Upper lobe of left lung (tissue), 6 donors: ENCODE results near the gene CYP46A1. TPM values are rescaled to one million over a fixed set of nuclear protein-coding genes. Genes with fewer than 3 reads are reported as not detected.

Experiments
- ATAC-seq, 2 donors: fragments of 200-7000 bp; cut with Tn5 transposase; one replicate each; pipeline ENCODE4 v1.9.1; 2022; ENCODE audit warnings: mild to moderate bottlenecking in 2 of 2, moderate library complexity in 2 of 2; ENCODE audit not compliant: low FRiP score in 2 of 2
- DNase-seq, 2 donors: peaks; one replicate each; pipeline ENCODE4 v3.0.0-alpha.2; 2019 to 2020
- H3K27ac ChIP-seq, 4 donors: fragments of 200-600 bp; sonication (generic); one replicate each; pipeline ENCODE4 v1.5.1; 2016 to 2019
- H3K27me3 ChIP-seq, 4 donors: fragments of 200-600 bp; sonication (generic); one replicate each; pipeline ENCODE4 v1.5.1; 2017 to 2019
- H3K36me3 ChIP-seq, 4 donors: fragments of 200-600 bp; sonication (generic); one replicate each; pipeline ENCODE4 v1.5.1; 2016 to 2019
- H3K4me1 ChIP-seq, 4 donors: fragments of 200-600 bp; sonication (generic); one replicate each; pipeline ENCODE4 v1.5.1; 2018 to 2019
- H3K4me3 ChIP-seq, 4 donors: fragments of 200-600 bp; sonication (generic); one replicate each; pipeline ENCODE4 v1.5.1; 2017 to 2019; ENCODE audit warnings: mild to moderate bottlenecking in 2 of 4, moderate library complexity in 1 of 4
- H3K9me3 ChIP-seq, 4 donors: fragments of 200-600 bp; sonication (generic); one replicate each; pipeline ENCODE4 v1.5.1; 2018 to 2019
- CTCF ChIP-seq, 6 experiments: fragments of 450-650 bp in 4 of 6; fragments of 200-600 bp in 2 of 6; sonication (generic) in 2 of 6; IDR thresholded peaks; one replicate each; pipeline ENCODE4 v1.5.1; 2016 to 2019; ENCODE audit warnings: antibody characterized with exemption in 6 of 6
- EP300 ChIP-seq, 4 donors: sonication (generic); formaldehyde crosslinking; IDR thresholded peaks; one replicate each; pipeline ENCODE4 v1.5.1; 2017; ENCODE audit warnings: antibody characterized with exemption in 4 of 4, control low read depth in 2 of 4
- POLR2A ChIP-seq, 4 donors: fragments of 450-650 bp; IDR thresholded peaks; one replicate each; pipeline ENCODE4 v1.5.1; 2016 to 2017; ENCODE audit warnings: antibody characterized with exemption in 4 of 4, mild to moderate bottlenecking in 2 of 4
- POLR2AphosphoS5 ChIP-seq, 2 donors: sonication (generic); formaldehyde crosslinking; IDR thresholded peaks; one replicate each; pipeline ENCODE4 v1.5.1; 2017; ENCODE audit warnings: antibody characterized with exemption in 2 of 2
- WGBS, 2 donors: methylation state at CpG; one replicate each; pipeline ENCODE4 v1.1.5; 2017 to 2018; 5-methylcytosine and 5-hydroxymethylcytosine counted together
- total RNA-seq, 6 donors: library from RNA; depleted of rRNA in 4 of 6; stranded (reverse); fragments of >200 nt in 4 of 6; gene quantifications; one replicate each; pipeline versions ENCODE4 v1.1.0 to v1.2.1, GENCODE V29; 2016 to 2021
- donor health status: DM: no; HTN: no; CAD: no; lungs with moderate emphysema.
- donor health status: DM: no; HTN: yes; CAD: no; lungs with severe emphysema.

The CYP46A1 gene
- total RNA-seq, 6 donors from 2014 or later: 0.15 to 12.6 (median 1.2) TPM

GRCh38 chr14:99722741-99723140, 38.6 kb downstream of the CYP46A1 start:
- 90 to 94% methylated on average over 9 of the region's 9 CpGs for WGBS, 2 donors

GRCh38 chr14:99724196-99724891, 40.2 kb downstream of the CYP46A1 start:
- Histone ChIP-seq H3K4me3 (no peak overlapping the region), H3K4me1 (no peaks in the 10 kb centered on the region), H3K27ac (no peak overlapping the region), H3K36me3 (no peaks in the 10 kb centered on the region), H3K27me3 (no peaks in the 10 kb centered on the region), H3K9me3 (no peaks in the 10 kb centered on the region)
- 65 to 81% methylated on average over 3 to 4 of the region's 5 CpGs for whole genome bisulfite sequencing, 2 donors
- no peak for DNase-seq
- ATAC-seq: no peak
- TF ChIP-seq POLR2A (IDR thresholded peaks at IDR 0.05) (no peak), CTCF (IDR thresholded peaks at IDR 0.05) (no peak), POLR2AphosphoS5 (IDR thresholded peaks at IDR 0.05) (no peak)

More at GRCh38 chr14:99722741-99723140, 38.6 kb downstream of the CYP46A1 start:
- ATAC-seq (no peak), DNase-seq (no peak)
- no peak overlapping the region for H3K27ac ChIP-seq
- H3K9me3 ChIP-seq: no peaks in the 10 kb centered on the region
- no peaks in the 10 kb centered on the region for H3K36me3 ChIP-seq
- H3K4me3 ChIP-seq: no peak overlapping the region
- H3K4me1 ChIP-seq: no peaks in the 10 kb centered on the region
- H3K27me3 ChIP-seq: no peaks in the 10 kb centered on the region
- TF ChIP-seq EP300 (IDR thresholded peaks at IDR 0.05) (no peak), POLR2AphosphoS5 (IDR thresholded peaks at IDR 0.05) (no peak), CTCF (IDR thresholded peaks at IDR 0.05) (no peak), POLR2A (IDR thresholded peaks at IDR 0.05) (no peak)

- H3K9me3 ChIP-seq: no peaks in the 10 kb centered on the region
- 92 to 98% methylated on average over 7 to 15 of the region's 15 CpGs for WGBS, 2 donors
- peak in 1 of 2 donors; percentile 19 for DNase-seq
- no peak overlapping the region for H3K27ac ChIP-seq
- no peak for TF ChIP-seq CTCF (IDR thresholded peaks at IDR 0.05)
- no peak for TF ChIP-seq EP300 (IDR thresholded peaks at IDR 0.05)
- TF ChIP-seq POLR2AphosphoS5 (IDR thresholded peaks at IDR 0.05): no peak
- no peak for TF ChIP-seq POLR2A (IDR thresholded peaks at IDR 0.05)
- peaks cover 0 to 6% (median 3%) of the 10 kb centered on the region in 4 donors for H3K4me1 ChIP-seq
- no peaks in the 10 kb centered on the region for H3K27me3 ChIP-seq
- H3K36me3 ChIP-seq: no peaks in the 10 kb centered on the region
- no peak overlapping the region for H3K4me3 ChIP-seq
- ATAC-seq: no peak
Measured at GRCh38 chr14:99724939-99725773, 41.1 kb downstream of the CYP46A1 start.

GRCh38 chr14:99725774-99726537, 41.9 kb downstream of the CYP46A1 start:
- Histone ChIP-seq H3K27me3 (no peaks in the 10 kb centered on the region), H3K9me3 (no peaks in the 10 kb centered on the region), H3K27ac (no peak overlapping the region), H3K4me3 (no peak overlapping the region), H3K4me1 (peaks cover 5 to 14% (median 11%) of the 10 kb centered on the region in 4 donors), H3K36me3 (no peaks in the 10 kb centered on the region)
- ATAC-seq (no peak), DNase-seq (peak in 1 of 2 donors; percentile 20)
- 64 to 72% methylated on average over 11 to 16 of the region's 18 CpGs for WGBS, 2 donors
- TF ChIP-seq POLR2A (IDR thresholded peaks at IDR 0.05) (no peak), POLR2AphosphoS5 (IDR thresholded peaks at IDR 0.05) (no peak), EP300 (IDR thresholded peaks at IDR 0.05) (no peak), CTCF (IDR thresholded peaks at IDR 0.05) (no peak)
